Measurements from ENCODE around the gene UBE2D2. TPM values are rescaled to one million over a fixed set of nuclear protein-coding genes. Genes with fewer than 3 reads are reported as not detected.

UBE2D2 gene
- total and polyA plus RNA-seq, 10 of the 15 experiments (the other 5 are each of a cell fraction or from before 2014, with no cell fraction given) = 58.6 to 245 (median 128) TPM

- Histone ChIP-seq H3K79me2 (ENCODE audit: control insufficient read depth, insufficient read depth, low read length) (peaks cover 57% of the 10 kb centered on the region), H3K9ac (ENCODE audit: control insufficient read depth, insufficient read depth, low read length) (peak within 1 kb of the TSS; percentile 95), H2AFZ (ENCODE audit: control insufficient read depth, low read depth, low read length) (peak within 1 kb of the TSS; percentile 56), H3K4me3 (peak within 1 kb of the TSS; percentile 96), H3K27ac (ENCODE audit: control insufficient read depth, insufficient read depth) (peak within 1 kb of the TSS; percentile 91), H4K20me1 (ENCODE audit: control insufficient read depth, insufficient read depth) (0 out of 2 replicates have a peak, but pooled peaks cover 4% of the 10 kb centered on the region), H3K4me1 (ENCODE audit: control insufficient read depth, insufficient read depth, low read length) (peaks cover 35% of the 10 kb centered on the region), H3K9me3 (replicated peaks; ENCODE audit: control insufficient read depth, insufficient read depth, low read length) (no peaks in the 10 kb centered on the region), H3K27me3 (replicated peaks in 1 of 2; ENCODE audit: control insufficient read depth in 2 of 2, insufficient read depth in 2 of 2, low read length in 1 of 2) (no peaks in the 10 kb centered on the region), H3K36me3 (ENCODE audit: control insufficient read depth in 2 of 2, insufficient read depth in 2 of 2, low read length in 1 of 2) (no peaks in the 10 kb centered on the region; a peak in 1 of 4 replicates), H3K4me2 (ENCODE audit: control insufficient read depth, insufficient read depth) (peak within 1 kb of the TSS; percentile 76)
- CTCF ChIA-PET = interaction anchor here (0.6 to 9.3 kb wide), 7 partner anchors 12 to 130 kb away, joined by 3 to 201 read pairs (median 3); no protein-coding TSS in a partner anchor
- under 1% methylated on average over 52 of the region's 106 CpGs for WGBS (ENCODE audit: insufficient coverage, insufficient replicate concordance, low lambda C conversion rate, missing lambda C conversion rate)
- SMC1A ChIA-PET (ENCODE audit: uncharacterized antibody, unreplicated experiment) = interaction anchor here (0.6 to 9.6 kb wide), 7 partner anchors 13 to 474 kb away, joined by 3 to 175 read pairs (median 4); no protein-coding TSS in a partner anchor
- in situ Hi-C loops (cut with MboI) = no loop called here
- POLR2A ChIA-PET = interaction anchor here (0.6 to 6.5 kb wide), 21 partner anchors 11 to 260 kb away, joined by 3 to 68 read pairs (median 5); no protein-coding TSS in a partner anchor
- RAD21 ChIA-PET (ENCODE audit: unreplicated experiment) = interaction anchor here (0.6 to 10.9 kb wide), 16 partner anchors 10 to 258 kb away, joined by 3 to 265 read pairs (median 4); partner anchors contain the start of gene MZB1
- intact Hi-C loops (cut with micrococcal nuclease; ENCODE audit: unreplicated experiment) = loop anchor here (1.0 kb wide), 2 partner anchors 11 to 22 kb away; no protein-coding TSS in a partner anchor
- peak; percentile 55 for ATAC-seq
- no peak for FAIRE-seq
- BruUV-seq (replicated peaks) = no TSS peak
- no peak for DNase-seq (ENCODE audit: low read depth, low spot score)
- TF ChIP-seq MXI1 (IDR thresholded peaks at IDR 0.05; ENCODE audit: low read depth, low read length) (peak; percentile 48; the same call in 1 of the 2 replicates), DPF2 (IDR thresholded peaks at IDR 0.05) (peak; percentile 89), BACH1 (IDR thresholded peaks at IDR 0.05; ENCODE audit: borderline replicate concordance) (peak; percentile 68; the same call in 1 of the 2 replicates), ZZZ3 (IDR thresholded peaks at IDR 0.05; ENCODE audit: control insufficient read depth, insufficient read length, low read depth) (no peak), ZSCAN29 (IDR thresholded peaks at IDR 0.05) (0 out of 2 replicates have a peak, but pooled peaks have one; percentile 8), SKIL (IDR thresholded peaks at IDR 0.05; ENCODE audit: low read depth, poor library complexity, severe bottlenecking) (no peak), NFYA (IDR thresholded peaks at IDR 0.05; ENCODE audit: borderline replicate concordance, low read depth, low read length) (no peak), SMC3 (IDR thresholded peaks at IDR 0.05; ENCODE audit: borderline replicate concordance, low read length) (no peak), ATF7 (IDR thresholded peaks at IDR 0.05; ENCODE audit: low read depth) (no peak), POLR2AphosphoS5 (IDR thresholded peaks at IDR 0.05; ENCODE audit: low read length) (peak; percentile 53; the same call in 1 of the 2 replicates), HDAC2 (IDR thresholded peaks at IDR 0.05) (no peak), CREB1 (IDR thresholded peaks at IDR 0.05; ENCODE audit: low read depth) (no peak)
- TF ChIP-seq, protein P1, sequence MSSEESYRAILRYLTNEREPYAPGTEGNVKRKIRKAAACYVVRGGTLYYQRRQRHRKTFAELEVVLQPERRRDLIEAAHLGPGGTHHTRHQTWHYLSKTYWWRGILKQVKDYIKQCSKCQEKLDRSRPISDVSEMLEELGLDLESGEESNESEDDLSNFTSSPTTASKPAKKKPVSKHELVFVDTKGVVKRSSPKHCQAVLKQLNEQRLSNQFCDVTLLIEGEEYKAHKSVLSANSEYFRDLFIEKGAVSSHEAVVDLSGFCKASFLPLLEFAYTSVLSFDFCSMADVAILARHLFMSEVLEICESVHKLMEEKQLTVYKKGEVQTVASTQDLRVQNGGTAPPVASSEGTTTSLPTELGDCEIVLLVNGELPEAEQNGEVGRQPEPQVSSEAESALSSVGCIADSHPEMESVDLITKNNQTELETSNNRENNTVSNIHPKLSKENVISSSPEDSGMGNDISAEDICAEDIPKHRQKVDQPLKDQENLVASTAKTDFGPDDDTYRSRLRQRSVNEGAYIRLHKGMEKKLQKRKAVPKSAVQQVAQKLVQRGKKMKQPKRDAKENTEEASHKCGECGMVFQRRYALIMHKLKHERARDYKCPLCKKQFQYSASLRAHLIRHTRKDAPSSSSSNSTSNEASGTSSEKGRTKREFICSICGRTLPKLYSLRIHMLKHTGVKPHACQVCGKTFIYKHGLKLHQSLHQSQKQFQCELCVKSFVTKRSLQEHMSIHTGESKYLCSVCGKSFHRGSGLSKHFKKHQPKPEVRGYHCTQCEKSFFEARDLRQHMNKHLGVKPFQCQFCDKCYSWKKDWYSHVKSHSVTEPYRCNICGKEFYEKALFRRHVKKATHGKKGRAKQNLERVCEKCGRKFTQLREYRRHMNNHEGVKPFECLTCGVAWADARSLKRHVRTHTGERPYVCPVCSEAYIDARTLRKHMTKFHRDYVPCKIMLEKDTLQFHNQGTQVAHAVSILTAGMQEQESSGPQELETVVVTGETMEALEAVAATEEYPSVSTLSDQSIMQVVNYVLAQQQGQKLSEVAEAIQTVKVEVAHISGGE (CRISPR knock-in tag; IDR thresholded peaks at IDR 0.05) = no peak
- TF ChIP-seq, protein P2, sequence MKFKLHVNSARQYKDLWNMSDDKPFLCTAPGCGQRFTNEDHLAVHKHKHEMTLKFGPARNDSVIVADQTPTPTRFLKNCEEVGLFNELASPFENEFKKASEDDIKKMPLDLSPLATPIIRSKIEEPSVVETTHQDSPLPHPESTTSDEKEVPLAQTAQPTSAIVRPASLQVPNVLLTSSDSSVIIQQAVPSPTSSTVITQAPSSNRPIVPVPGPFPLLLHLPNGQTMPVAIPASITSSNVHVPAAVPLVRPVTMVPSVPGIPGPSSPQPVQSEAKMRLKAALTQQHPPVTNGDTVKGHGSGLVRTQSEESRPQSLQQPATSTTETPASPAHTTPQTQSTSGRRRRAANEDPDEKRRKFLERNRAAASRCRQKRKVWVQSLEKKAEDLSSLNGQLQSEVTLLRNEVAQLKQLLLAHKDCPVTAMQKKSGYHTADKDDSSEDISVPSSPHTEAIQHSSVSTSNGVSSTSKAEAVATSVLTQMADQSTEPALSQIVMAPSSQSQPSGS (IDR thresholded peaks at IDR 0.05; ENCODE audit: low read length) = no peak
Measured at GRCh38 chr5:139648205-139649081, 87.3 kb downstream of the UBE2D2 start, which contains the start of gene CXXC5. Gene CXXC5 (plus strand): TSS chr5:139648349. CDS start chr5:139680524, 32,175 bp downstream.
